DMS153 (cell line): ENCODE results near the gene MAPK8IP3.

Experiments used
- DNase-seq: peaks from one replicate; lab custom pipeline; 2025; lab: John Stamatoyannopoulos, UW

MAPK8IP3 gene

DNA sequence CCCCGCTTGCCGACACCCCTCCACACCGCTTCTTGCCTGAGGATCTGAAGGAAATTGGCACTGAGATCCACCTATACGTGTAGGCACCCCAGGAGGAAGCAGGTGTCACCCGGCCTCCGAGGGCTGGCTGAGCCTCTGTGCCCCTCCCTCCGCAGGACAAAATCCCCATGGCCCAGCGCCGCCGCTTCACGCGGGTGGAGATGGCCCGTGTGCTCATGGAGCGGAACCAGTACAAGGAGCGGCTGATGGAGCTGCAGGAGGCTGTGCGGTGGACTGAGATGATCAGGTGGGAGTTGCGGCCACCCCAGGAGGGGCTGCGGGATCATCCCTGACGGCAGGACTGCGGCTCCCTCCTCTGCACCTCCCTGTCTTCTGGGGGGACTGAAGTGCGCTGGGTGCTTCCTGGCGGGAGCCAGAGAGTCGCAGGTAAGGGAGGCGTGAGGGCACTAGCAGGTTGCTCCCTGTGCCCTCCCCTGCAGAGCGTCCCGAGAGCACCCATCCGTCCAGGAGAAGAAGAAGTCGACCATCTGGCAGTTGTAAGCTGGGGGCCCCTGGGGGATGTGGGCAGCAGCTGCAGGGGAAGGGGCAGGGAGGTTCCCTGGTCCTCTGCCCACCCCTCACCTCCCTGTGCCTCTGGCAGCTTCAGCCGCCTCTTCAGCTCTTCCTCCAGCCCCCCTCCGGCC lies 56.3 kb downstream of the MAPK8IP3 start:
- DNase-seq, result no peak

DNA sequence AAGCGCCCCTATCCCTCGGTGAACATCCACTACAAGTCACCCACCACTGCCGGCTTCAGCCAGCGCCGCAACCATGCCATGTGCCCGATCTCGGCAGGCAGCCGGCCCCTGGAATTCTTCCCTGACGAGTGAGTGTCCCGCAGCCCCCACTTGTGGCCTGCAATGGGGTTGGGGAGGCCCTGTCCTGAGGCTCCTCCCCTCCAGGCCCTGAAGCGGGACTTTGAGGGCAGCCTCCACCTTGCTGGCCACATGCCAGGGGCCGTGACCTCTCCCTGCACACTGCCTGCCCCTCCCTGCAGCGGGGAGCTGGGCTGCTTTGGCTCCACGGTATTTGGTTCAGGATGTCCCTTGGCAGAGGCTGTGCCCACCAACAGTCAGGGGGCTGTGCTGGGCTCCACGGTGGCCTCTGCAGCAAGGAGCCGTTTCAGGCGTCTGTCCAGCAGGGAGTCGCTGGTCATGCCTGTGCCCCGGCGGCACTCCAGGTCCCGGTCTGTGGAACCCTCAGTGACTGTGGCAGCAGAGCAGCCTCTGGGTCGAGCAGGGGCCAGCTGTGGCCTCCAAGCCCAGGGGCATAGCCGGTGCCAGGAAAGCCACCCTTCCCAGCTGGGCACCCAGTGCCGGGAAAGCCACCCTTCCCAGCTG lies 57.0 kb downstream of the MAPK8IP3 start:
- no peak for DNase-seq

DNA sequence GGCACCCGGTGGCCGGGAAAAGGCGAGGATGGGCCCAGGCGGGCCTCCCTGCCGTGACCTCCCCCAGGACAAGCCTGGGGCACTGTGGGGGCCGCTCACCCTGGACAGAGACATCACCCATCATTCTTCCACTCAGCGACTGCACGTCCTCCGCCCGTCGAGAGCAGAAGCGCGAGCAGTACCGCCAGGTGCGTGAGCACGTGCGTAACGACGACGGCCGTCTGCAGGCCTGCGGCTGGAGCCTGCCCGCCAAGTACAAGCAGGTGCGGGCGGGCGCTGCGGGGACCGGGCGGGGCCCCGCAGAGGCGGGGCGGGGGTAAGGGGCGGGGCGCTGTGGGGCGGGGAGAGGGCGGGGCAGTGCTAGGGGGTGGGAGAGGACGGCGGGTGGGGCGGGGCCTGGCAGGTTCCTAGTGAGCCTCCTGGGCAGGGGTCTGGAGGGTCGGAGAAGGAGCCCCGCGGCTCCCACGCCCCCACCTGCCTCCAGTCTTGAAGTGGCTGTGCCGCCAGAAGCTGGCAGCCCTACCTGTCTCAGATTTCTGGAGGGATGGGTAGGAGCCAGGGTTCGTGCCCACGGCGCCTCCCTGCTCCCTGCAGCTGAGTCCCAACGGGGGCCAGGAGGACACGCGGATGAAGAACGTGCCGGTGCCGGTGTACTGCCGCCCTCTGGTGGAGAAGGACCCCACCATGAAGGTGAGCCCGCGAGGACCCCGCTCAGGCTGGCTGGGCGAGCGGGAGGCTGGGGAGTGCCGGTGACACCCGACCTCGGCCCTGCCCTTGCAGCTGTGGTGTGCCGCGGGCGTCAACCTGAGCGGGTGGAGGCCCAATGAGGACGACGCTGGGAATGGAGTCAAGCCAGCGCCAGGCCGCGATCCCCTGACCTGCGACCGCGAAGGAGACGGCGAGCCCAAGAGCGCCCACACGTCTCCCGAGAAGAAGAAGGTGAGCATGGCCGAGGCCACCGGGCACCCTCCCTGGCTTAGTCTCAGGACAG lies 57.8 kb downstream of the MAPK8IP3 start:
- no peak for DNase-seq

DNA sequence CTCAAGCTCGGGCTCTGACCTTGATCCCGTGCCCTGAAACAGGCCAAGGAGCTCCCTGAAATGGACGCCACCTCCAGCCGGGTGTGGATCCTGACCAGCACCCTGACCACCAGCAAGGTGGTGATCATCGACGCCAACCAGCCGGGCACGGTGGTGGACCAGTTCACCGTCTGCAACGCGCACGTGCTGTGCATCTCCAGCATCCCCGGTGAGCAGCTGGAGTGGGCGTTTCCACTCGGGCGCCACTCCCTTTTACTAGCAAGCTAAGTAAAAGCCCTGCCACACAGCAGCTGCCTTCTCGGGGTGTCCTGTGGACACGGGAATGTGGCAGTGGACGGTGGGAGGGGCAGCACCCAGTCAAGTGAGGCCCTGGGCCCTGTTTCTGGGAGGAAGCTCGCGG lies 59.0 kb downstream of the MAPK8IP3 start:
- no peak for DNase-seq

DNA sequence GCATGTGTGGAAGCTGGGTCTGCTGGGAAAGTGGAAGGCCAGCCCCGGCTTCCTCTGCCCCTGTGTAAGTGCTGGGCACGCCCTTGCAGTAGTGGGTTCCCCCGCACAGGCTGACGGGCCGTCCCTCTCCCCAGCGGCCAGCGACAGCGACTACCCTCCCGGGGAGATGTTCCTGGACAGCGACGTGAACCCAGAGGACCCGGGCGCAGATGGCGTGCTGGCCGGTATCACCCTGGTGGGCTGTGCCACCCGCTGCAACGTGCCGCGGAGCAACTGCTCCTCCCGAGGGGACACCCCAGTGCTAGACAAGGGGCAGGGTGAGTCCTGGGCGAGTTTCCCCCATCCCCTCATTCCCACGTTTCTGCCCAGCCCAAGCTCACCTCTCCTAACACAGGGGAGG lies 59.8 kb downstream of the MAPK8IP3 start:
- no peak for DNase-seq

DNA sequence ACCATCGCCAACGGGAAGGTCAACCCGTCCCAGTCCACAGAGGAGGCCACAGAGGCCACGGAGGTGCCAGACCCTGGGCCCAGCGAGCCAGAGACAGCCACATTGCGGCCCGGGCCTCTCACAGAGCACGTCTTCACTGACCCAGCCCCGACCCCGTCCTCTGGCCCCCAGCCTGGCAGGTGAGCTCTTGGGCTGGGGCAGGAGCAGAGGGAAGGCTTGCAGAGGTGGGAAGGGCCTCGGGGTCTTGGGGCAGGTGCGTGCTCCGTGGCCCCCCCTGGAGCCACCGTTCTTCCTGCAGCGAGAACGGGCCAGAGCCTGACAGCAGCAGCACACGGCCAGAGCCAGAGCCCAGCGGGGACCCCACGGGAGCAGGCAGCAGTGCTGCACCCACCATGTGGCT lies 60.2 kb downstream of the MAPK8IP3 start:
- DNase-seq, result no peak

DNA sequence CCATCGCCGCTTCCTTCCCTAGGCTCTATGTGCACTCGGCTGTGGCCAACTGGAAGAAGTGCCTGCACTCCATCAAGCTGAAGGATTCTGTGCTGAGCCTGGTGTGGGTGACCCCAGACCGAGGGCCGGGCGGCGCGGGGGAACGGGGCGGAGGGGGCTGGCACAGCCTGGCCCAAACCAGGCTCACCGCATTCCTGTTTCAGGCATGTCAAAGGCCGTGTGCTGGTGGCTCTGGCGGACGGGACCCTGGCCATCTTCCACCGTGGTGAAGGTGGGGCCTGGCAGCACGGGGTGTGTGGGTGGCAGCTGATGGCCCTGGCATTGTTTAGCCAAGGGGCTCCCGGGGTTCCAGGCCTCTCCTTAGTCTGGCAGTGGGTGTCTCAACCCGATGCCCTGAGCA lies 60.7 kb downstream of the MAPK8IP3 start:
- no peak for DNase-seq

DNA sequence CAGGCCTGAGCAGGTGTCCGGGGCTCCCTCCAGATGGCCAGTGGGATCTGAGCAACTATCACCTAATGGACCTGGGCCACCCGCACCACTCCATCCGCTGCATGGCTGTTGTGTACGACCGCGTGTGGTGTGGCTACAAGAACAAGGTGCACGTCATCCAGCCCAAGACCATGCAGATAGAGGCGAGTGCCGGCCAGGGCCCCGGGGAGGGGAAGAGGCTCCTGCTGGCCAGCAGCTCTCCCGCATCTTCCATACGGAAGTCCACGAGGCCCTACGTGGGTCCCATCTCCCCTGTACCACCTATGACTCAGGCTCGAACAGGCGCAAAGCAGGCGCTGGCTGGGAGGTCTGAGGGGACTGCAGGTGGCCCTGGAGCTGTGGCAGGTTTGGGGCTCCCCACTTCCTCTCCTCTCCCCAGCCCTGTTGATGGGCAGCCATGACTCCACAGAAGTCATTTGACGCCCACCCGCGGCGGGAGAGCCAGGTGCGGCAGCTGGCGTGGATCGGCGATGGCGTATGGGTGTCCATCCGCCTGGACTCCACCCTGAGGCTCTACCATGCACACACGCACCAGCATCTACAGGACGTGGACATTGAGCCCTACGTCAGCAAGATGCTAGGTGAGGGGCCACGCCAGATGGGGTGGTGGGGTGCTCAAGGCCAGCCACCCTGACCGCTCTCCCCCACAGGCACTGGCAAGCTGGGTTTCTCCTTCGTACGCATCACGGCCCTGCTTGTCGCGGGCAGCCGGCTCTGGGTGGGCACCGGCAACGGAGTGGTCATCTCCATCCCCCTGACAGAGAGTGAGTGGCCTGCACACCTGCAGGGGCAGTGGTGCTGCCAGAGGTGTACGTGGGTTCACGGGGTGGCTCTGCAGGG lies 61.4 kb downstream of the MAPK8IP3 start:
- no peak for DNase-seq

DNA sequence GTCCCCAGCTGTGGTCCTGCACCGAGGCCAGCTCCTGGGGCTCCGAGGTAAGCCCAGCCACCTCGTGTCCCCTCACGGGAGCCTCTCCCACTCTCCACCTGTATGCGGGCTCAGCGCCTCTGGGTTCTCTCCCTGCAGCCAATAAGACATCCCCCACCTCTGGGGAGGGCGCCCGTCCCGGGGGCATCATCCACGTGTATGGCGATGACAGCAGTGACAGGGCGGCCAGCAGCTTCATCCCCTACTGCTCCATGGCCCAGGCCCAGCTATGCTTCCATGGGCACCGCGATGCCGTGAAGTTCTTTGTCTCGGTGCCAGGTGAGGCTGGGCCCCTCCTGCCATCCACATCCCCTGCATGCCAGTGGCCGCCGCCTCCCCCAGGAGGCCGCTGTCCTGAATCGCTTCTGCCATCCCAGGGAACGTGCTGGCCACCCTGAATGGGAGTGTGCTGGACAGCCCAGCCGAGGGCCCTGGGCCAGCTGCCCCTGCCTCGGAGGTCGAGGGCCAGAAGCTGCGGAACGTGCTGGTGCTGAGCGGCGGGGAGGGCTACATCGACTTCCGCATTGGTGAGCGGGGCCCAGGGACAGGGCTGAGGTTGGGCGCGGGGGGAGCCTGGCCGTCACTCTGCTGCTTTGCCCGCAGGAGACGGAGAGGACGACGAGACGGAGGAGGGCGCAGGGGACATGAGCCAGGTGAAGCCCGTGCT lies 62.2 kb downstream of the MAPK8IP3 start:
- DNase-seq, result no peak

DNA sequence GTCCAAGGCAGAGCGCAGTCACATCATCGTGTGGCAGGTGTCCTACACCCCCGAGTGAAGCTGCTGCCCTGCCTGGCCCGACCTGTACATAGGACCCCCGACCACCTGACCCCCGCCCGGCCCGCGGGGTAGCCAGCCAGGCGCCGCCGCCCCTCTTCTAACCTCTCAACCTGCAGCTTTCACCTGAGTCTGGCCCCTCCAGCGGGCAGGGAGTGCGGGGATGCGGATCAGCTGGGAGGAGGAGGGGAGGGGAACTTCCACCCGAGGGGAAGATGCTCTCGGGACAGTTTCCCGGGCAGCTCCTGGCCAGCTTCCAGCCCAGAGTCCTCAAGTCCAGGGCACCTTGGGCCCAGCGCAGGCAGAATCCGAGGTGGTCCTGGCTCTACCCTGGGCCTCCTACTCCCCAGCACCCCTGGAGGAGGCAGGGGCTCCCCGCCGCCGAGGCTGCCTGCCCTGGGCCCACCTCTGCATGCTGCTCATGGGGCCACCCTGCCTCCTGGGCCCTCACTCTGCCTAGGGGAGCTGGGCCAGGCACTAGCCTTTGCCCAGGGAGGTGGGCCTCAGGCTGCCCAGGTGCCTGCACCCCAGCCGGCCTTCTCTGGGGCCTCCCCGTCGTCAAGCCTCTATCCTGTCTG lies 62.9 kb downstream of the MAPK8IP3 start:
- DNase-seq, result no peak

DNA sequence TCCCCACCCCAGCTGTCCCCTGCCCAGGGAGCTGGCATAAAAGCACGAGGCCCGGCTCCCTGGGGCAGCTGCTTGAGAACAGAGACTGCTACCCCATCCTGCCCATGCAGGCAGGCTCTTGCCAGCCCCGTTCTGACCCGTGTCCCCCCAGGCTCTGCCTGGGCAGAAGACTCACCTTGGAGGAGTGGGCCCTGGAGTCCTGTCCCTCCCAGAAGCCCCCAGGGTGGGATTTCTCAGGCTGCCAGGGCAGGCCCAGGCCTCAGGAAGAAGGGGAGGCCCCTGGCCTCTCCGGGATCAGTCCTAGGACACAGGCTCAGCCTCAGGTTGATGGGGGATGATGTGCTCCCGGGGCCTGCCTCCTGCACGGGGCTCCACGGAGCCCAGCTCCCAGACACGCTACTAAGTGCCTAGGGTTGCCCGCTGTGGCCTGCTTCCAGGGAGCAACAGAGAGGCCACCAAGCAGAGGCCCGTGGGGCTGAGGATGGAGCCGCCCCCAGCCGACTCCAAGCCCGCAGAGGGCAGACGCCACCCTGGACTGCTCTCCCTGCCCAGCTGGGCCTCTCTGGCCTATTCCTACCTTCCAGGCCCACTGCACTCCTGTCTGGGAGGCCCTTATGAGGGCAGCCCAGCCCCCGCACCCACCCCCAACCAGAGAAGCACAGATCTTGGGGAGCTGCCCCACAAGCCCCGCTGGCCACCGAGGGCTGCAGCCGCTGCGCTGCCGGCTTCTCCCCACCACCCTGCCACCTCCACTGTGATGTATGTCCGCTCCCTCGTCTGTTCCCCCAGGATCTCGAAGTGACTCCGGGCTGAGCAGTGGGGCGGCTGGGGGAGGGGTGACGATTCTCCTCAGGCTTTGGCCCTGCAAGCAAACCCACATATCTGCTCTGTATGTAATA lies 63.7 kb downstream of the MAPK8IP3 start:
- no peak for DNase-seq

DNA sequence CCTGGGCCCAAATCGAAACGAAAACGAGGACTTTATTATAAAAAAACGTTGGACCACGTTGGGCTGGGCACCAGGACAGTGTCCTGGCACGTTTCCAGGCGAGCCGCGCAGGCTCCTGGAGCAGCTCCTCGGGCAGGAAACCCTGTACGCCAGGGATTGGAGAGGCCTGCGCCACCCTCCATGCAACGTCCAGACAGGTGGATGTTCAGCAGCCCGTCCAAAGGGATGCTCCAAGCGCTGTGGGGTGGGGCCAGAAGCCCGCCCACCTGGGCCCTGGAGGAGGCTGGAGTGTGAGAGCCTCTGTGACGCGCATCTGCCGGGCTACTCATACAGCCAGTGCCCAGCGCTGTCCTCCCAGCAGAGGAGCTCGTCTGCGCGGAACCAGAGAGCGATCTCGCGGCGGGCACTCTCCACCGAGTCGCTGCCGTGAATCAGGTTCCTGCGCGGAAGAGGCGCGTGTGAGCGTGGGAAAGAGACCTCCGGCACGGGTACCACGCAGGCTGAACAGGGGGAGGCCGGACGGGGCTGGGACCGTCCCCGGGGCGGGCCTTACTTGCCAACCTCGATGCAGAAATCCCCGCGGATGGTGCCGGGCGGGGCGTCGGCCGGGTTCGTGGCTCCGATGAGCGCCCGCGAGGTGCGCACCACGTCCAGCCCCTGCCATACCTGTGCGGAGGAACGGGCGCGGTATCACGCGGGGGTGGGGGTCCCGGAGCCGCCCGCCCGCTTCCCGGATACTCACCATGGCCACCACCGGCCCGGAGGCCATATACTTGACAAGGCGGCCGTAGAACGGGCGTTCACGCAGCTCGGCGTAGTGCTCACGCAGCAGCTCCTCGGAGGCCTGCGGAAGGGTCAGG lies 64.6 kb downstream of the MAPK8IP3 start:
- DNase-seq, result peak; percentile 85

DNA sequence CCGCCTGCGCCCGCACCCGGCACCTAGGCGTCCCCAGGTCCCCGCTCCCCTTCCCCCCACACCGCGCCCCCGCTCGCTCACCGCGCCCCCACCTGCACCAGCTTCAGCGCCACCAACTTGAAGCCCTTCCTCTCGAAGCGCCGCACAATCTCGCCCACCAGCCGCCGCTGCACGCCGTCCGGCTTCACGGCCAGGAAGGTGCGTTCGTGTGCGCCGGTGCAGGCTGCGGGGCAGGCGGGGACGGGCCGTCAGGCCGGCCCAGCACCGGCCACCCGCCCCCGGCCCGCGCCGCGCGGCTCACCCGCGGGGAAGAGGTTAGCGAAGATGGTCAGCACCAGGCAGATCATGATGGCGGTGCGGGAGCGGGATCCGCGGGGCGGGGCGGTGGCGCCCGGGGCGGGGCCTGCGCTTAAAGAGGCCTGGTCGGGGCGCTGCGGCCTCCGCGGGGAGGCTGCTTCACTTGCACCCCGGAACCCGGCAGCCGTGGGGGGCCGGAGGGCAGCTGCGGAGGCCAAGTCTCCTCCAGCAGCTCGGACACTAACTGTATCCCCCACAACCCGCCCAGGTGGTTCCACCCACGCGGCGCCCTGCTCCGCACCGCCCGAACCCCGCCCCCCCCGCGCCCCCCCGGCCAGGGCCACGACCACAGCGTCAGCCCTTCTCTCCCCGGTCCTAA lies 65.3 kb downstream of the MAPK8IP3 start, which contains the start of gene NME3:
Gene NME3 (minus strand): TSS at position 356 of the 676 bp plus-strand sequence. CDS start 9 bp downstream, at position 347.
- DNase-seq, result no peak

DNA sequence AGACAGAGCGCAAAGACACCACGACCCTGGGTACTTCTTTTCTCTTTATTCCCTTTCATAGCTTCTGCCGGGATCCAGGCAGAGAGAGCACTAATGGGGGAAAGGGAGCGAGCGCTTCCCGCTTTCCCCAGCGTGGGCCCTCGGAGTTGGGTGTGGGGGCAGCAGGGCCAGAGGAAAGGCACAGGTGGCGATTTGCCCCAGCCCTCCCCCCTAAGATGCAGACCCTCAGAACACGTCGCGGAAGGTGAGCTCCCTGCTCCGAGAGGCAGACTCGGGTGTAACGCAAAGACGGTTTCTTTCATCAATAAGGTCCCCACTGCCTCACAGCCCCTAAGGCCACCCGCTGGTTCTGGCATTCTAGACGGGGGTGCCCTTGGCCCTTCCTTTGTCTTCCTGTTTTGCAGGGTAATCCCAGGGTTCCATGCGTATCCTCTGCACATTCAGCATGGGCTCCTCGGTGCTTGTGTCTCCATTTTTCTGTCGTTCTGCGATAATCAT lies 65.9 kb downstream of the MAPK8IP3 start:
- DNase-seq, result no peak

DNA sequence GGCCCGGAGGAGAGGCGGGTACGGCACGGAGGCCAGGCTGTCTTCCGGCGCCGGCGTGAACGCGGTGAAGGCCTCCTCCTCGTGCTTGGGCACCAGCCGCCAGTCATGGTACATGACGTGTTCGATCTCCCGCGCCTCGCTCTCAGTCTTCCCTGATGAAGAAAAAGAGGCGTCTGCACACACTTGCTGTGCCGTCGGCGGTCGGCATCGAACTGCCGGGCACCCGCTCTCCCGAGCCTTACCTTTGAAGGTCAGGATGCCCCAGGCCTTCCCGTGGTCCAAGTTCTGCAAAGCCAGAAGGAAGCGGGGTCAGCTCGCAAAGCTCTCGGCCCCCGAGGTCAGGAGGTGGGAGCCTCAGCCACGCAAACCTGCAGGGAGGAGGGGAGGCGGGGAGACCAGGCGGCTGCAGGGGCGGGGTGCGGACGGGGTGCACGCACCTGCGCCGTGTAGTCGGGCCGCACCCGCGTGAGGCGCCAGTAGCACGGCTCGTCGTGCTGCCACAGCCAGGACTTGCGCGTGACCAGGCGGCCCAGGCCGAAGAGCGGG lies 66.4 kb downstream of the MAPK8IP3 start, which contains the start of gene EME2:
Gene EME2 (plus strand): TSS at position 449 of the 546 bp plus-strand sequence. CDS start 418 bp downstream, outside the sequence.
- DNase-seq, result no peak

DNA sequence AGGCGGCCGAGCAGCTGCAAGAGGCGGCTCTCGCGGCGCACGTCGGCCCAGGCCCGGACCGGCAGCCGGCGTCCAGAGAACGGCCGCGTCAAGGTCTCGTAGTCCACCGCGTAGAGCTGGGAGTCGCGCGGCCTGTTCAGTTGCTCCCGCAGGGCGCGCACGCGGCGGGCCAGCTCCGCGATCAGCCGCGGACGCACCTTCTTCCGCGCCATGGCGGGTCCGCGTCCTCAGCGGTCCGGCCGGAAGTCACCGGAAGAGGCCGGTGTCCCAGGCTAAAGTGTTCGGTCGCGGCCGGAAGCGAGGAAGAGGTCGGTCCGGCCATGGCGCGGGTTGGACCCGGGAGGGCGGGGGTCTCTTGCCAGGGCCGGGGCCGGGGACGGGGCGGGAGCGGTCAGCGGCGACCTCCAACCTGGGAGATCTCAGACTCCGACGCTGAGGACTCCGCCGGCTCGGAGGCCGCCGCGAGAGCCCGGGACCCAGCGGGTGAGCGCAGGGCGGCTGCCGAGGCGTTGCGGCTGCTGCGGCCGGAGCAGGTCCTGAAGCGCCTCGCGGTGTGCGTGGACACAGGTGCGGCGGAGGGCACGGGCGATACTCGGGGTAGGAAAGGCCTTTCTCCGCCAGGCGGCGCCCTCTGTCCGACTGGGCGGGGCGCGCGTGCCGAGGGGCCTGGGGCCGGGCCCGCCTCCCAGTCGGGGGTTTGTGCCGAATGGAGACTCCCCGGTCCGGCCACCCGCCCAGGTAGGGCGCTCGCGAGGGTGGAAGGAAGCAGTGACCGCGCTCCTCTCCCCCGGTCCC lies 67.1 kb downstream of the MAPK8IP3 start, which contains the start of gene MRPS34:
Gene MRPS34 (minus strand): TSS at position 227 of the 795 bp plus-strand sequence. CDS start 15 bp downstream, at position 212.
- DNase-seq, result peak; percentile 68
